HCT116 (cell line): ENCODE measurements around the gene GFOD2. TPM values are rescaled to one million over a fixed set of nuclear protein-coding genes. Genes with fewer than 3 reads are reported as not detected.

Source experiments
- ATAC-seq: fragments of 200-7000 bp; cut with Tn5 transposase; 2 replicates; pipeline ENCODE4 v1.9.1; 2020; ENCODE audit warnings: mild to moderate bottlenecking, moderate library complexity
- BruUV-seq: library from RNA; stranded (reverse); fragments of 400-500 nt; replicated peaks from 2 replicates; lab custom pipeline; 2021; lab: Mats Ljungman, UMichigan
- CTCF ChIA-PET: fragments of 300-600 bp; sonication (Branson Sonifier 250); formaldehyde crosslinking; loops from one replicate; lab custom pipeline; 2021; ENCODE audit warnings: antibody characterized with exemption; lab: Charles Lee
- POLR2A ChIA-PET: fragments of 300-600, 350-600 bp; sonication (Branson Sonifier 250); formaldehyde crosslinking; loops from one replicate; lab custom pipeline; 2021; ENCODE audit warnings: antibody characterized with exemption; lab: Charles Lee
- RAD21 ChIA-PET, 2 experiments: fragments of 300-600 bp; sonication (Branson Sonifier 250); formaldehyde crosslinking; loops; one replicate each; lab custom pipeline; 2023; ENCODE audit warnings: low total read pairs in 2 of 2; ENCODE audit not compliant: uncharacterized antibody in 2 of 2, unreplicated experiment in 2 of 2, low non-redundant PET in 1 of 2; lab: Charles Lee
- DNase-seq: peaks from one replicate; pipeline ENCODE4 v3.0.0-alpha.2; 2010; ENCODE audit warnings: low read depth, low spot score
- H2AFZ ChIP-seq: fragments of 200-600 bp; shearing (Covaris generic), sonication (generic); 2 replicates; pipeline ENCODE4 v1.6.1; 2017; ENCODE audit warnings: low read depth, mixed run types, mixed read lengths, antibody characterized with exemption, low read length; ENCODE audit not compliant: poor library complexity, severe bottlenecking
- H3K27ac ChIP-seq: 2 replicates; pipeline ENCODE4 v1.5.1; 2012; ENCODE audit warnings: low read depth, low read length
- H3K27me3 ChIP-seq: fragments of 200-600 bp; sonication (generic); 2 replicates; pipeline ENCODE4 v1.6.1; 2016; ENCODE audit warnings: mixed run types, low read length, mixed read lengths; ENCODE audit not compliant: insufficient read depth
- H3K36me3 ChIP-seq, 2 experiments: fragments of 200-500 bp in 1 of 2; fragments of 200-600 bp in 1 of 2; sonication (Bioruptor generic) in 1 of 2; sonication (generic) in 1 of 2; 2 replicates each; pipeline versions ENCODE4 v1.5.1 to v1.6.1; 2014 to 2016; ENCODE audit warnings: low read length in 2 of 2, inconsistent platforms in 1 of 2, mixed read lengths in 1 of 2, mixed run types in 1 of 2; ENCODE audit not compliant: insufficient read depth in 2 of 2, control insufficient read depth in 1 of 2
- H3K4me1 ChIP-seq, 2 experiments: fragments of 200-600 bp in 1 of 2; sonication (generic) in 1 of 2; 2 replicates each; pipeline versions ENCODE4 v1.5.1 to v1.6.1; 2012 to 2017; ENCODE audit warnings: low read length in 2 of 2, inconsistent platforms in 1 of 2, mild to moderate bottlenecking in 1 of 2, mixed read lengths in 1 of 2, mixed run types in 1 of 2, moderate library complexity in 1 of 2; ENCODE audit not compliant: insufficient read depth in 2 of 2, control insufficient read depth in 1 of 2
- H3K4me2 ChIP-seq: fragments of 200-600 bp; sonication (generic); 2 replicates; pipeline ENCODE4 v1.6.1; 2017; ENCODE audit warnings: mixed run types, low read length, mixed read lengths
- H3K4me3 ChIP-seq, 2 experiments: fragments of 200-600 bp in 1 of 2; sonication (generic) in 1 of 2; replicated peaks in 1 of 2; 2 replicates each; pipeline ENCODE4 v1.5.1; 2011 to 2016; ENCODE audit warnings: low read length in 2 of 2, control low read depth in 1 of 2, low read depth in 1 of 2, mild to moderate bottlenecking in 1 of 2, mixed read lengths in 1 of 2, mixed run types in 1 of 2
- H3K79me2 ChIP-seq: fragments of 200-600 bp; sonication (generic); 2 replicates; pipeline ENCODE4 v1.6.1; 2017; ENCODE audit warnings: mild to moderate bottlenecking, mixed run types, low read length, moderate library complexity, mixed read lengths; ENCODE audit not compliant: insufficient read depth
- H3K9ac ChIP-seq: fragments of 200-600 bp; sonication (generic); 2 replicates; pipeline ENCODE4 v1.6.1; 2016; ENCODE audit warnings: low read length, mixed read lengths
- H3K9me2 ChIP-seq: fragments of 200-600 bp; sonication (generic), shearing (Covaris generic); 2 replicates; pipeline ENCODE4 v1.6.1; 2017; ENCODE audit warnings: mixed run types, mild to moderate bottlenecking, moderate library complexity; ENCODE audit not compliant: insufficient read depth
- H3K9me3 ChIP-seq, 2 experiments: fragments of 200-500 bp in 1 of 2; fragments of 200-600 bp in 1 of 2; sonication (Bioruptor generic) in 1 of 2; sonication (generic) in 1 of 2; 2 replicates each; pipeline ENCODE4 v1.6.1; 2014 to 2017; ENCODE audit warnings: low read length in 2 of 2, mixed read lengths in 2 of 2, inconsistent platforms in 1 of 2, low read depth in 1 of 2, mild to moderate bottlenecking in 1 of 2, mixed run types in 1 of 2, moderate library complexity in 1 of 2; ENCODE audit not compliant: control insufficient read depth in 1 of 2, insufficient read depth in 1 of 2
- H4K20me1 ChIP-seq: fragments of 200-600 bp; sonication (generic), shearing (Covaris generic); 2 replicates; pipeline ENCODE4 v1.6.1; 2017; ENCODE audit warnings: mixed run types, mild to moderate bottlenecking, moderate library complexity; ENCODE audit not compliant: insufficient read depth
- CBX3 ChIP-seq: IDR thresholded peaks from 2 replicates; pipeline ENCODE4 v1.6.1; 2012; ENCODE audit warnings: low read depth
- CEBPB ChIP-seq: IDR thresholded peaks from 2 replicates; pipeline ENCODE4 v1.6.1; 2012; ENCODE audit warnings: low read depth
- ELF1 ChIP-seq: IDR thresholded peaks from 2 replicates; pipeline ENCODE4 v1.6.1; 2012; ENCODE audit warnings: low read depth, borderline replicate concordance
- EZH2phosphoT487 ChIP-seq: fragments of 200-600 bp; IDR thresholded peaks from 2 replicates; pipeline ENCODE4 v1.6.1; 2018; ENCODE audit warnings: antibody characterized with exemption, borderline replicate concordance
- POLR2A ChIP-seq: IDR thresholded peaks from 2 replicates; pipeline ENCODE4 v1.7.0; 2011; ENCODE audit warnings: borderline replicate concordance; ENCODE audit not compliant: insufficient read depth, insufficient read length; ENCODE audit errors: extremely low read depth
- POLR2AphosphoS5 ChIP-seq: IDR thresholded peaks from 2 replicates; pipeline ENCODE4 v1.6.1; 2011; ENCODE audit warnings: mild to moderate bottlenecking, low read depth, low read length, moderate library complexity
- SP1 ChIP-seq: IDR thresholded peaks from 2 replicates; pipeline ENCODE4 v1.6.1; 2012; ENCODE audit warnings: low read depth
- YY1 ChIP-seq: IDR thresholded peaks from 2 replicates; pipeline ENCODE4 v1.6.1; 2011; ENCODE audit warnings: low read length, low read depth, moderate library complexity, mild to moderate bottlenecking; ENCODE audit not compliant: insufficient replicate concordance; ENCODE audit errors: extremely low read depth
- intact Hi-C: fragments of 100-400 bp; cut with micrococcal nuclease; formaldehyde crosslinking; loops from 2 replicates; pipeline ENCODE4 v1.10.0; 2022
- total RNA-seq: library from RNA; stranded (reverse); gene quantifications from one replicate; pipeline ENCODE4 v1.2.1, GENCODE V29; 2021; ENCODE audit not compliant: unreplicated experiment
- TF ChIP-seq, protein P1 (sequence below), 3 experiments: fragments of 200-600 bp in 1 of 3; sonication (generic) in 1 of 3; IDR thresholded peaks in 2 of 3; conservative IDR thresholded peaks in 1 of 3; 2 replicates each; pipeline ENCODE4 v1.5.1; 2012 to 2017; ENCODE audit warnings: low read depth in 2 of 3, low read length in 2 of 3, antibody characterized with exemption in 1 of 3, borderline replicate concordance in 1 of 3, control low read depth in 1 of 3, mild to moderate bottlenecking in 1 of 3, mixed read lengths in 1 of 3, mixed run types in 1 of 3, moderate library complexity in 1 of 3; ENCODE audit not compliant: insufficient read depth in 1 of 3
- TF ChIP-seq, protein P2 (sequence below): IDR thresholded peaks from 2 replicates; pipeline ENCODE4 v1.6.1; 2011; ENCODE audit warnings: mild to moderate bottlenecking, low read length, moderate library complexity; ENCODE audit not compliant: insufficient replicate concordance; ENCODE audit errors: extremely low read depth

GFOD2 gene
- total RNA-seq, 1 experiment from 2014 or later = 17.4 TPM

DNA sequence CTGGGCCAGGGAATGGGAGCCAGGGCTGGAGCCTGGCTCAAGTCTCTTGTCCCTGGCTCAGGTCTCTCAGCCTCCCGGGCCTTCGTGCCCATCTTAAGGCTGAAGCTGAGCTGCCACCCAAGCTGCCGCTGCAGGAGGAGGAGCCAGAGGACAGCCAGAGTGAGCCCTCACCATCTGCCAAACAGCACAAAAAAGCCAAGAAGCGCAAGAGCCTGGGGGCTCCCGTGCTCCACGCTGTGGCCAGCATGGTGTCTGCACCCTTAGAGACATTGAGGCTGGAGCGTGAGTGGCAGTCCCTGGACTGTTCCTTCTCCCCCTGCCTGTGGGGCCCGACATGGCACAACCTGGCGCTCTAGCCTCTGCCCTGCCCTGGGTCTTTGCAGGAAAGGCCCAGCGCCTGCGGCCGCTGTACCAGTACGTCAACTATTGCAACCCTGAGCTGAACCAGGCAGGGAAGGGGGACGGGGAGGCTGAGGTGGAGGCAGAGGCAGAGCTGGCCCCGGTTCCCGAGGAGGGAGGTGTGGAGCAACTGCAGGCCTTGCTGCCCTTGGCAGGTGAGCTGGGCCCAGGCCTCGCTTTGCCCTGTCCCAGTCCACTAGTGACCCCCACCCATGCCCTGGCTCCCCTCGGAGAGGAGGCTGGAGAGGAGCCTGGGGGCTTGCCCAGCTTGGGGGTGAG lies 51.2 kb downstream of the GFOD2 start:
- no peaks in the 10 kb centered on the region for H3K27me3 ChIP-seq
- no peak overlapping the region for H3K4me3 ChIP-seq
- no peak overlapping the region for H2AFZ ChIP-seq
- H3K4me1 ChIP-seq = peaks cover 6 to 41% of the 10 kb centered on the region in 2 experiments; a peak in 3 of 4 replicates
- no peaks in the 10 kb centered on the region for H3K36me3 ChIP-seq
- intact Hi-C loops = loop anchor here (1.0 to 10.0 kb wide), 4 partner anchors 121 to 713 kb away; no protein-coding TSS in a partner anchor
- H3K4me2 ChIP-seq = no peak overlapping the region
- POLR2A ChIA-PET = no interaction called here
- H4K20me1 ChIP-seq = no peaks in the 10 kb centered on the region
- peak; percentile 83 for ATAC-seq
- H3K9me2 ChIP-seq = no peaks in the 10 kb centered on the region
- peaks cover 5% of the 10 kb centered on the region; the same call in 1 of the 2 replicates for H3K79me2 ChIP-seq
- peak; percentile 77 for DNase-seq
- H3K9ac ChIP-seq = no peak overlapping the region
- CTCF ChIA-PET = interaction anchor here (0.6 to 2.7 kb wide), 5 partner anchors 121 to 319 kb away, joined by 3 to 22 read pairs (median 6); partner anchors contain the start of gene ATP6V0D1
- TF ChIP-seq POLR2AphosphoS5 = peak; percentile 26; the same call in 1 of the 2 replicates
- TF ChIP-seq, protein P1, sequence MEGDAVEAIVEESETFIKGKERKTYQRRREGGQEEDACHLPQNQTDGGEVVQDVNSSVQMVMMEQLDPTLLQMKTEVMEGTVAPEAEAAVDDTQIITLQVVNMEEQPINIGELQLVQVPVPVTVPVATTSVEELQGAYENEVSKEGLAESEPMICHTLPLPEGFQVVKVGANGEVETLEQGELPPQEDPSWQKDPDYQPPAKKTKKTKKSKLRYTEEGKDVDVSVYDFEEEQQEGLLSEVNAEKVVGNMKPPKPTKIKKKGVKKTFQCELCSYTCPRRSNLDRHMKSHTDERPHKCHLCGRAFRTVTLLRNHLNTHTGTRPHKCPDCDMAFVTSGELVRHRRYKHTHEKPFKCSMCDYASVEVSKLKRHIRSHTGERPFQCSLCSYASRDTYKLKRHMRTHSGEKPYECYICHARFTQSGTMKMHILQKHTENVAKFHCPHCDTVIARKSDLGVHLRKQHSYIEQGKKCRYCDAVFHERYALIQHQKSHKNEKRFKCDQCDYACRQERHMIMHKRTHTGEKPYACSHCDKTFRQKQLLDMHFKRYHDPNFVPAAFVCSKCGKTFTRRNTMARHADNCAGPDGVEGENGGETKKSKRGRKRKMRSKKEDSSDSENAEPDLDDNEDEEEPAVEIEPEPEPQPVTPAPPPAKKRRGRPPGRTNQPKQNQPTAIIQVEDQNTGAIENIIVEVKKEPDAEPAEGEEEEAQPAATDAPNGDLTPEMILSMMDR (IDR thresholded peaks at IDR 0.05 in 2 of 3, conservative IDR thresholded peaks at IDR 0.05 in 1 of 3; ENCODE audit: borderline replicate concordance in 1 of 3, insufficient read depth in 1 of 3, low read depth in 2 of 3, low read length in 2 of 3) = peak in 2 of 3 experiments; percentile 75 to 88; a peak in 4 of 6 replicates
- no peak for TF ChIP-seq POLR2A
- TF ChIP-seq YY1 = peak; percentile 39
- no TSS peak for BruUV-seq
- peak overlapping the region; percentile 50; the same call in 1 of the 2 replicates for H3K27ac ChIP-seq
- RAD21 ChIA-PET = no interaction called here
- no peaks in the 10 kb centered on the region for H3K9me3 ChIP-seq

DNA sequence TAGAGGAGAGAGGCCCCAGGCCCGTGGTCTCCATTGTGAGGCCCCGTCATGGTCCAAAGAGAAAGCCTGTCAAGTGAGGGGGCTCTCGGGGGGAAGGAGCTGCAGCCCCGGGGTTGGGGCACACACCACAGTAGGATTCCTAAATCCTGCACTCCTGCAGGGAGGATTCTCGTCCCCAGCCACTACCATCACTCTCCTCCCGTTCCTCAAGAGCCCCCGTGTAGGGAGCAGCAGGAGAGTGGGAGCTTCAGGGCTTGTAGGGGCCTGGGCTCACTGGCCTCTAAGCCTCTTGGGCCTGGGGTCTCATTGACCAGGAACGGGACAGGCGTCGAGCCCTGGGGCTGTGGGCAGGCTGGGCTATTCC lies 51.7 kb downstream of the GFOD2 start:
- Histone ChIP-seq H2AFZ (no peak overlapping the region), H3K36me3 (no peaks in the 10 kb centered on the region), H3K4me1 (peaks cover 6 to 38% of the 10 kb centered on the region in 2 experiments; a peak in 3 of 4 replicates), H3K4me2 (no peak overlapping the region), H3K9me3 (no peaks in the 10 kb centered on the region), H4K20me1 (no peaks in the 10 kb centered on the region), H3K27me3 (no peaks in the 10 kb centered on the region), H3K9ac (no peak overlapping the region), H3K4me3 (no peak overlapping the region), H3K9me2 (no peaks in the 10 kb centered on the region), H3K79me2 (peaks cover 5% of the 10 kb centered on the region; the same call in 1 of the 2 replicates), H3K27ac (peak overlapping the region; percentile 50; the same call in 1 of the 2 replicates)
- no TSS peak for BruUV-seq
- intact Hi-C loops = loop anchor here (10.0 kb wide), 1 partner anchor 713 kb away; no protein-coding TSS in a partner anchor
- RAD21 ChIA-PET = no interaction called here
- POLR2A ChIA-PET = no interaction called here
- CTCF ChIA-PET = interaction anchor here (1.8 to 2.7 kb wide), 2 partner anchors 146 to 186 kb away, joined by 6 to 22 read pairs; partner anchors contain the start of gene ATP6V0D1
- no peak for ATAC-seq
- TF ChIP-seq ELF1 = no peak
- TF ChIP-seq EZH2phosphoT487 = no peak
- no peak for TF ChIP-seq CEBPB
- TF ChIP-seq CBX3 = no peak
- no peak for TF ChIP-seq SP1
- no peak for TF ChIP-seq POLR2AphosphoS5
- TF ChIP-seq, protein P2, sequence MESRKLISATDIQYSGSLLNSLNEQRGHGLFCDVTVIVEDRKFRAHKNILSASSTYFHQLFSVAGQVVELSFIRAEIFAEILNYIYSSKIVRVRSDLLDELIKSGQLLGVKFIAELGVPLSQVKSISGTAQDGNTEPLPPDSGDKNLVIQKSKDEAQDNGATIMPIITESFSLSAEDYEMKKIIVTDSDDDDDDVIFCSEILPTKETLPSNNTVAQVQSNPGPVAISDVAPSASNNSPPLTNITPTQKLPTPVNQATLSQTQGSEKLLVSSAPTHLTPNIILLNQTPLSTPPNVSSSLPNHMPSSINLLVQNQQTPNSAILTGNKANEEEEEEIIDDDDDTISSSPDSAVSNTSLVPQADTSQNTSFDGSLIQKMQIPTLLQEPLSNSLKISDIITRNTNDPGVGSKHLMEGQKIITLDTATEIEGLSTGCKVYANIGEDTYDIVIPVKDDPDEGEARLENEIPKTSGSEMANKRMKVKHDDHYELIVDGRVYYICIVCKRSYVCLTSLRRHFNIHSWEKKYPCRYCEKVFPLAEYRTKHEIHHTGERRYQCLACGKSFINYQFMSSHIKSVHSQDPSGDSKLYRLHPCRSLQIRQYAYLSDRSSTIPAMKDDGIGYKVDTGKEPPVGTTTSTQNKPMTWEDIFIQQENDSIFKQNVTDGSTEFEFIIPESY = no peak
- TF ChIP-seq POLR2A = no peak
- TF ChIP-seq, all 23 proteins: peak for 0
- DNase-seq = no peak
